HL-60 (cell line): ENCODE data around the gene CD300LF.

Experiments used
- DNase-seq, 2 experiments: peaks; one replicate each; pipeline ENCODE4 v3.0.0-alpha.2; 2010 to 2020; ENCODE audit warnings: low read depth in 1 of 2, low spot score in 1 of 2
- H3K27ac ChIP-seq: fragments of 250-450 bp; sonication (Bioruptor Pico); replicated peaks from 2 replicates; pipeline ENCODE4 v1.5.1; 2020; ENCODE audit warnings: mild to moderate bottlenecking, moderate library complexity
- H3K27me3 ChIP-seq: fragments of 250-450 bp; sonication (Bioruptor Pico); 2 replicates; pipeline ENCODE4 v1.5.1; 2021; ENCODE audit warnings: mild to moderate bottlenecking, moderate library complexity; ENCODE audit not compliant: insufficient read depth, poor library complexity, severe bottlenecking
- H3K4me3 ChIP-seq: replicated peaks from 2 replicates; pipeline ENCODE4 v1.5.1; 2011; ENCODE audit warnings: mild to moderate bottlenecking, control low read depth, low read length; ENCODE audit not compliant: insufficient read depth
- CTCF ChIP-seq: IDR thresholded peaks from one replicate; pipeline ENCODE4 v1.5.1; 2011; ENCODE audit warnings: low read length, control low read depth, inconsistent platforms; ENCODE audit not compliant: insufficient read depth
- GABPA ChIP-seq: IDR thresholded peaks from 2 replicates; pipeline ENCODE4 v1.6.1; 2012; ENCODE audit warnings: low read depth
- POLR2AphosphoS5 ChIP-seq: IDR thresholded peaks from 2 replicates; pipeline ENCODE4 v1.6.1; 2012; ENCODE audit warnings: low read depth
- SPI1 ChIP-seq: IDR thresholded peaks from 2 replicates; pipeline ENCODE4 v1.6.1; 2012; ENCODE audit warnings: low read depth, mild to moderate bottlenecking, borderline replicate concordance
- TF ChIP-seq, protein P1 (sequence below): IDR thresholded peaks from 2 replicates; pipeline ENCODE4 v1.6.1; 2012; ENCODE audit warnings: low read depth; ENCODE audit not compliant: insufficient replicate concordance

Gene CD300LF

DNA sequence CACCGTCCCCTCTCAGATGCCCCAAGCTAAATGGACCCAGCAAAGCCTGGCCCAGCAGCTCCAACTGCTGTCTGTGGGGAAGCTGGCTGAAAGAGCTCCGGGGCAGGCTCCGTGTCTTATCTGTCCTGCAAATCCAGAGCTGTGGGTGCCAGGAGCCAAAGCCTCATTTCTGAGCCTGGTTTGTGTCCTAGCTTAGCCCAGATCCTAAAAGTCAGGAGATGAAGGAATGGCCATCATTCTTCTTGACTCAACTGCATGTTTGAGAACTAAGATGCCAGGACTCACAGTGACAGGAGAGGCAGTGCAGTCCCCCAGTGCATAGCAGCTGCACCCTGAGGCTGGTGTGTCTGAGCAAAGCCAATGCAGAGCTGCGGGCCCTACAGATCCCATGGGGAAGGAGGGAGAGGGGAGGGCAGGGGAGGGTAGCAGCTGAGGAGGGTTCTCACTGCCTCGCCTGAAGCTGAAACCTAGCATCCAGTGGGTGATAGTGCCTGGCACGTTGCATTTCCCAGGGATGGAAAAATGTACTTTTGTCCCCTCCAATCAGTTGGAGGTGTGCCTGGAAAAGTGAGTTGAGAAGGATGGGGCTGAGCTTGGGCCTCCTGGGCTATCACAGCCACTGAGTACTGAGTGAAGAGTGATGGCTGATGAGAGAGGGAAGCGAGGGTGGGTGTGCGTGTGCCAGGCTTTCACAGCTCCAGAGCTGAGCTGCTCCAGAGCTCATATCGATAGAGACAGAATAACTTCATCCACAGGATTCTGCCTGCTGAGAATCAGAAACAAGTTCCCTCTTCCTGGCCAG lies 64.7 kb downstream of the CD300LF start:
- no peak for DNase-seq
- H3K27me3 ChIP-seq: peaks cover 19% of the 10 kb centered on the region

DNA sequence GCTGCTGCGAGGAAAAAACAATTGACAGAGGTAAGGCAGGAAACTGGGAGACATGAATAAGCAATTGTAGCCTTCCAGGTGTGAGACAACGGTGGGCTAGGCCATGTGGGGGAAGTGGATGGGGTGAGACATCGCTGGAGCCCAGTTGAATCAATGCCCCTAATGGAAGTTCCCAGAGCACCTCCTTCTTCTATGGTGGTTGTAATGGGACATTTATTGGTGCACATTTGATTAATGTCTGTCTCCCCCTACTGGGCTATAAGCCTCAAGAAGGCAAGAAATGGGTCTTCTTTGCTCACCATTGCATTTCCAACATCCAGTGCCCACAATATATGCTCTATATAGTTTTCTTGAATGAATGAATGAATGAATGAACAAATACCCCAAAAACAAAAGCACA lies 66.5 kb downstream of the CD300LF start:
- no peak overlapping the region for H3K27ac ChIP-seq
- no peak overlapping the region for H3K4me3 ChIP-seq
- H3K27me3 ChIP-seq: peaks cover 16% of the 10 kb centered on the region
- TF ChIP-seq CTCF (peak; percentile 55), SPI1 (no peak)
- DNase-seq: peak; percentile 29 to 44

More for the DNA sequence above, 64.7 kb downstream of the CD300LF start:
- H3K27ac ChIP-seq: no peak overlapping the region
- TF ChIP-seq SPI1 (no peak), POLR2AphosphoS5 (no peak), CTCF (no peak), GABPA (no peak)
- TF ChIP-seq, protein P1, sequence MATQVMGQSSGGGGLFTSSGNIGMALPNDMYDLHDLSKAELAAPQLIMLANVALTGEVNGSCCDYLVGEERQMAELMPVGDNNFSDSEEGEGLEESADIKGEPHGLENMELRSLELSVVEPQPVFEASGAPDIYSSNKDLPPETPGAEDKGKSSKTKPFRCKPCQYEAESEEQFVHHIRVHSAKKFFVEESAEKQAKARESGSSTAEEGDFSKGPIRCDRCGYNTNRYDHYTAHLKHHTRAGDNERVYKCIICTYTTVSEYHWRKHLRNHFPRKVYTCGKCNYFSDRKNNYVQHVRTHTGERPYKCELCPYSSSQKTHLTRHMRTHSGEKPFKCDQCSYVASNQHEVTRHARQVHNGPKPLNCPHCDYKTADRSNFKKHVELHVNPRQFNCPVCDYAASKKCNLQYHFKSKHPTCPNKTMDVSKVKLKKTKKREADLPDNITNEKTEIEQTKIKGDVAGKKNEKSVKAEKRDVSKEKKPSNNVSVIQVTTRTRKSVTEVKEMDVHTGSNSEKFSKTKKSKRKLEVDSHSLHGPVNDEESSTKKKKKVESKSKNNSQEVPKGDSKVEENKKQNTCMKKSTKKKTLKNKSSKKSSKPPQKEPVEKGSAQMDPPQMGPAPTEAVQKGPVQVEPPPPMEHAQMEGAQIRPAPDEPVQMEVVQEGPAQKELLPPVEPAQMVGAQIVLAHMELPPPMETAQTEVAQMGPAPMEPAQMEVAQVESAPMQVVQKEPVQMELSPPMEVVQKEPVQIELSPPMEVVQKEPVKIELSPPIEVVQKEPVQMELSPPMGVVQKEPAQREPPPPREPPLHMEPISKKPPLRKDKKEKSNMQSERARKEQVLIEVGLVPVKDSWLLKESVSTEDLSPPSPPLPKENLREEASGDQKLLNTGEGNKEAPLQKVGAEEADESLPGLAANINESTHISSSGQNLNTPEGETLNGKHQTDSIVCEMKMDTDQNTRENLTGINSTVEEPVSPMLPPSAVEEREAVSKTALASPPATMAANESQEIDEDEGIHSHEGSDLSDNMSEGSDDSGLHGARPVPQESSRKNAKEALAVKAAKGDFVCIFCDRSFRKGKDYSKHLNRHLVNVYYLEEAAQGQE: no peak
- no peak overlapping the region for H3K4me3 ChIP-seq

- TF ChIP-seq, protein P1: no peak
- TF ChIP-seq CTCF (no peak), POLR2AphosphoS5 (no peak), GABPA (no peak), SPI1 (no peak)
- H3K4me3 ChIP-seq: no peak overlapping the region
- H3K27me3 ChIP-seq: peaks cover 16% of the 10 kb centered on the region
- H3K27ac ChIP-seq: no peak overlapping the region
- DNase-seq: no peak
Measured at GRCh38 chr17:74645010-74645409, 67.7 kb downstream of the CD300LF start.
